Measurements from ENCODE around the gene PIP4K2C.
"Not testable (repeated sequence)": the region's sequence is repeated elsewhere in the genome, so short reads cannot be mapped to it uniquely, and the experiment has no call there.

The PIP4K2C gene

GRCh38 chr12:57612711-57613426 is 21.9 kb downstream of the PIP4K2C start:
- Histone ChIP-seq H3K9ac (ENCODE audit: low read length in 5 of 5) (no peak overlapping the region), H3K9me3 (ENCODE audit: control insufficient read depth in 5 of 5, low read length in 5 of 5) (no peaks in the 10 kb centered on the region), H3K36me3 (ENCODE audit: control insufficient read depth in 5 of 5, insufficient read depth in 5 of 5, low read length in 5 of 5) (peaks cover 0 to 14% (median 11%) of the 10 kb centered on the region in 5 donors), H3K27ac (ENCODE audit: low read depth, low read length) (no peak overlapping the region), H3K27me3 (ENCODE audit: control insufficient read depth in 5 of 5, insufficient read depth in 4 of 5, low read length in 5 of 5) (peaks cover 27 to 78% (median 63%) of the 10 kb centered on the region in 5 donors), H3K4me3 (ENCODE audit: low read depth in 1 of 5, low read length in 5 of 5) (no peak overlapping the region), H3K4me1 (ENCODE audit: control insufficient read depth in 5 of 5, insufficient read depth in 5 of 5, low read length in 5 of 5) (peaks cover 0 to 25% (median 24%) of the 10 kb centered on the region in 5 donors)

GRCh38 chr12:57613427-57614109 is 22.6 kb downstream of the PIP4K2C start:
- no peak overlapping the region for H3K9ac ChIP-seq (ENCODE audit: low read length in 5 of 5)
- peaks cover 0 to 14% (median 11%) of the 10 kb centered on the region in 5 donors for H3K36me3 ChIP-seq (ENCODE audit: control insufficient read depth in 5 of 5, insufficient read depth in 5 of 5, low read length in 5 of 5)
- H3K9me3 ChIP-seq (ENCODE audit: control insufficient read depth in 5 of 5, low read length in 5 of 5): no peaks in the 10 kb centered on the region
- peaks cover 29 to 73% (median 62%) of the 10 kb centered on the region in 5 donors for H3K27me3 ChIP-seq (ENCODE audit: control insufficient read depth in 5 of 5, insufficient read depth in 4 of 5, low read length in 5 of 5)
- no peak overlapping the region for H3K27ac ChIP-seq (ENCODE audit: low read depth, low read length)
- H3K4me3 ChIP-seq (ENCODE audit: low read depth in 1 of 5, low read length in 5 of 5): no peak overlapping the region
- peaks cover 0 to 25% (median 24%) of the 10 kb centered on the region in 5 donors for H3K4me1 ChIP-seq (ENCODE audit: control insufficient read depth in 5 of 5, insufficient read depth in 5 of 5, low read length in 5 of 5)

- Histone ChIP-seq H3K4me1 (ENCODE audit: control insufficient read depth in 5 of 5, insufficient read depth in 5 of 5, low read length in 5 of 5) (peaks cover 0 to 27% (median 24%) of the 10 kb centered on the region in 5 donors), H3K27ac (ENCODE audit: low read depth, low read length) (no peak overlapping the region), H3K4me3 (ENCODE audit: low read depth in 1 of 5, low read length in 5 of 5) (no peak overlapping the region), H3K27me3 (ENCODE audit: control insufficient read depth in 5 of 5, insufficient read depth in 4 of 5, low read length in 5 of 5) (peaks cover 30 to 76% (median 60%) of the 10 kb centered on the region in 5 donors), H3K36me3 (ENCODE audit: control insufficient read depth in 5 of 5, insufficient read depth in 5 of 5, low read length in 5 of 5) (peaks cover 0 to 14% (median 11%) of the 10 kb centered on the region in 5 donors), H3K9me3 (ENCODE audit: control insufficient read depth in 5 of 5, low read length in 5 of 5) (no peaks in the 10 kb centered on the region), H3K9ac (ENCODE audit: low read length in 5 of 5) (no peak overlapping the region)
Observed at GRCh38 chr12:57614178-57614947, 23.4 kb downstream of the PIP4K2C start.

GRCh38 chr12:57614948-57615500 is 24.0 kb downstream of the PIP4K2C start:
- H3K9me3 ChIP-seq (ENCODE audit: control insufficient read depth in 5 of 5, low read length in 5 of 5): no peaks in the 10 kb centered on the region
- peaks cover 0 to 14% (median 11%) of the 10 kb centered on the region in 5 donors for H3K36me3 ChIP-seq (ENCODE audit: control insufficient read depth in 5 of 5, insufficient read depth in 5 of 5, low read length in 5 of 5)
- H3K9ac ChIP-seq (ENCODE audit: low read length in 5 of 5): no peak overlapping the region
- peaks cover 0 to 34% (median 27%) of the 10 kb centered on the region in 5 donors for H3K4me1 ChIP-seq (ENCODE audit: control insufficient read depth in 5 of 5, insufficient read depth in 5 of 5, low read length in 5 of 5)
- H3K27me3 ChIP-seq (ENCODE audit: control insufficient read depth in 5 of 5, insufficient read depth in 4 of 5, low read length in 5 of 5): peaks cover 37 to 78% (median 66%) of the 10 kb centered on the region in 5 donors
- H3K4me3 ChIP-seq (ENCODE audit: low read depth in 1 of 5, low read length in 5 of 5): no peak overlapping the region
- H3K27ac ChIP-seq (ENCODE audit: low read depth, low read length): no peak overlapping the region

- no peak overlapping the region for H3K27ac ChIP-seq (ENCODE audit: low read depth, low read length)
- peaks cover 0 to 28% (median 23%) of the 10 kb centered on the region in 5 donors for H3K4me1 ChIP-seq (ENCODE audit: control insufficient read depth in 5 of 5, insufficient read depth in 5 of 5, low read length in 5 of 5)
- peaks cover 40 to 78% (median 68%) of the 10 kb centered on the region in 5 donors for H3K27me3 ChIP-seq (ENCODE audit: control insufficient read depth in 5 of 5, insufficient read depth in 4 of 5, low read length in 5 of 5)
- H3K36me3 ChIP-seq (ENCODE audit: control insufficient read depth in 5 of 5, insufficient read depth in 5 of 5, low read length in 5 of 5): peaks cover 0 to 14% (median 11%) of the 10 kb centered on the region in 5 donors
- no peak overlapping the region for H3K4me3 ChIP-seq (ENCODE audit: low read depth in 1 of 5, low read length in 5 of 5)
- no peak overlapping the region for H3K9ac ChIP-seq (ENCODE audit: low read length in 5 of 5)
- no peaks in the 10 kb centered on the region for H3K9me3 ChIP-seq (ENCODE audit: control insufficient read depth in 5 of 5, low read length in 5 of 5)
Observed at GRCh38 chr12:57615637-57616036, 24.6 kb downstream of the PIP4K2C start.

- H3K4me1 ChIP-seq (ENCODE audit: control insufficient read depth in 5 of 5, insufficient read depth in 5 of 5, low read length in 5 of 5): peaks cover 2 to 28% (median 25%) of the 10 kb centered on the region in 5 donors
- H3K9ac ChIP-seq (ENCODE audit: low read length in 5 of 5): no peak overlapping the region
- peaks cover 46 to 79% (median 72%) of the 10 kb centered on the region in 5 donors for H3K27me3 ChIP-seq (ENCODE audit: control insufficient read depth in 5 of 5, insufficient read depth in 4 of 5, low read length in 5 of 5)
- H3K9me3 ChIP-seq (ENCODE audit: control insufficient read depth in 5 of 5, low read length in 5 of 5): no peaks in the 10 kb centered on the region
- no peak overlapping the region for H3K27ac ChIP-seq (ENCODE audit: low read depth, low read length)
- no peak overlapping the region for H3K4me3 ChIP-seq (ENCODE audit: low read depth in 1 of 5, low read length in 5 of 5)
- H3K36me3 ChIP-seq (ENCODE audit: control insufficient read depth in 5 of 5, insufficient read depth in 5 of 5, low read length in 5 of 5): peaks cover 0 to 14% (median 11%) of the 10 kb centered on the region in 5 donors
Observed at GRCh38 chr12:57616383-57617101, 25.6 kb downstream of the PIP4K2C start.

GRCh38 chr12:57617942-57618341 is 26.9 kb downstream of the PIP4K2C start:
- peaks cover 0 to 14% (median 11%) of the 10 kb centered on the region in 5 donors for H3K36me3 ChIP-seq (ENCODE audit: control insufficient read depth in 5 of 5, insufficient read depth in 5 of 5, low read length in 5 of 5)
- peaks cover 56 to 80% (median 76%) of the 10 kb centered on the region in 5 donors for H3K27me3 ChIP-seq (ENCODE audit: control insufficient read depth in 5 of 5, insufficient read depth in 4 of 5, low read length in 5 of 5)
- H3K4me1 ChIP-seq (ENCODE audit: control insufficient read depth in 5 of 5, insufficient read depth in 5 of 5, low read length in 5 of 5): peaks cover 2 to 26% (median 24%) of the 10 kb centered on the region in 5 donors
- no peak overlapping the region for H3K4me3 ChIP-seq (ENCODE audit: low read depth in 1 of 5, low read length in 5 of 5)
- H3K9ac ChIP-seq (ENCODE audit: low read length in 5 of 5): no peak overlapping the region
- H3K27ac ChIP-seq (ENCODE audit: low read depth, low read length): no peak overlapping the region
- no peaks in the 10 kb centered on the region for H3K9me3 ChIP-seq (ENCODE audit: control insufficient read depth in 5 of 5, low read length in 5 of 5)

GRCh38 chr12:57618431-57618830 is 27.4 kb downstream of the PIP4K2C start:
- not testable (repeated sequence) for H3K27ac ChIP-seq (ENCODE audit: low read depth, low read length); H3K4me3 ChIP-seq (ENCODE audit: low read depth in 1 of 5, low read length in 5 of 5); H3K9ac ChIP-seq (ENCODE audit: low read length in 5 of 5); H3K9me3 ChIP-seq (ENCODE audit: control insufficient read depth in 5 of 5, low read length in 5 of 5)
- Histone ChIP-seq H3K4me1 (ENCODE audit: control insufficient read depth in 5 of 5, insufficient read depth in 5 of 5, low read length in 5 of 5) (peaks cover 2 to 26% (median 24%) of the 10 kb centered on the region in 5 donors), H3K36me3 (ENCODE audit: control insufficient read depth in 5 of 5, insufficient read depth in 5 of 5, low read length in 5 of 5) (peaks cover 0 to 14% (median 11%) of the 10 kb centered on the region in 5 donors), H3K27me3 (ENCODE audit: control insufficient read depth in 5 of 5, insufficient read depth in 4 of 5, low read length in 5 of 5) (peaks cover 52 to 77% (median 75%) of the 10 kb centered on the region in 5 donors)

- H3K27ac ChIP-seq (ENCODE audit: low read depth, low read length): no peak overlapping the region
- H3K27me3 ChIP-seq (ENCODE audit: control insufficient read depth in 5 of 5, insufficient read depth in 4 of 5, low read length in 5 of 5): peaks cover 57 to 76% (median 74%) of the 10 kb centered on the region in 5 donors
Observed at GRCh38 chr12:57618966-57619433, 28.0 kb downstream of the PIP4K2C start.

More at GRCh38 chr12:57618966-57619433, 28.0 kb downstream of the PIP4K2C start:
- Histone ChIP-seq H3K4me1 (ENCODE audit: control insufficient read depth in 5 of 5, insufficient read depth in 5 of 5, low read length in 5 of 5) (peaks cover 2 to 26% (median 24%) of the 10 kb centered on the region in 5 donors), H3K36me3 (ENCODE audit: control insufficient read depth in 5 of 5, insufficient read depth in 5 of 5, low read length in 5 of 5) (peaks cover 0 to 14% (median 11%) of the 10 kb centered on the region in 5 donors), H3K4me3 (ENCODE audit: low read depth in 1 of 5, low read length in 5 of 5) (no peak overlapping the region), H3K9me3 (ENCODE audit: control insufficient read depth in 5 of 5, low read length in 5 of 5) (no peaks in the 10 kb centered on the region), H3K9ac (ENCODE audit: low read length in 5 of 5) (no peak overlapping the region)
